ENCODE measurements around the gene EGFR. TPM values are rescaled to one million over a fixed set of nuclear protein-coding genes. Genes with fewer than 3 reads are reported as not detected.
A peak's percentile ranks its signal among the peaks of the same experiment; 100 is the strongest.

EGFR gene
- total and polyA plus RNA-seq, 4 experiments from 2014 or later: not detected

GRCh38 chr7:54995166-54995565 lies 23.7 kb upstream of the EGFR start:
- Histone ChIP-seq H3K27ac (ENCODE audit: low read depth, low read length) (no peak overlapping the region), H3K4me3 (ENCODE audit: low read length in 2 of 2) (no peak overlapping the region), H3K27me3 (ENCODE audit: insufficient read depth, low read length) (no peaks in the 10 kb centered on the region), H3K9me3 (ENCODE audit: control insufficient read depth in 1 of 2, low read length in 2 of 2) (no peaks in the 10 kb centered on the region), H3K4me1 (ENCODE audit: insufficient read depth, low read length) (peaks cover 19% of the 10 kb centered on the region), H3K36me3 (ENCODE audit: insufficient read depth, low read length) (no peaks in the 10 kb centered on the region)
- CTCF ChIA-PET (ENCODE audit: partially characterized antibody): interaction anchor here (0.6 to 0.9 kb wide), 2 partner anchors 16 to 517 kb away, joined by 3 read pairs; no protein-coding TSS in a partner anchor
- no peak for DNase-seq
- Mint-ChIP-seq H3K27ac (peak overlapping the region in 2 of 7 donors; percentile 12 to 71), H3K4me3 (peak overlapping the region in 1 of 8 donors; percentile 63), H3K4me1 (peaks cover 14 to 30% (median 21%) of the 10 kb centered on the region in 4 donors), H3K36me3 (no peaks in the 10 kb centered on the region), H3K9me3 (peaks cover 0 to 3% (median 0%) of the 10 kb centered on the region in 8 donors), H3K27me3 (peaks cover 0 to 3% of the 10 kb centered on the region in 2 donors)
- intact Hi-C loops (cut with micrococcal nuclease): no loop called here
- POLR2A ChIA-PET (ENCODE audit: partially characterized antibody): no interaction called here

- H3K4me1 Mint-ChIP-seq: peaks cover 14 to 30% (median 21%) of the 10 kb centered on the region in 4 donors
- Histone ChIP-seq H3K4me3 (ENCODE audit: low read length in 2 of 2) (no peak overlapping the region), H3K36me3 (ENCODE audit: insufficient read depth, low read length) (no peaks in the 10 kb centered on the region), H3K4me1 (ENCODE audit: insufficient read depth, low read length) (peaks cover 19% of the 10 kb centered on the region), H3K9me3 (ENCODE audit: control insufficient read depth in 1 of 2, low read length in 2 of 2) (no peaks in the 10 kb centered on the region), H3K27me3 (ENCODE audit: insufficient read depth, low read length) (no peaks in the 10 kb centered on the region), H3K27ac (ENCODE audit: low read depth, low read length) (no peak overlapping the region)
- H3K9me3 Mint-ChIP-seq: peaks cover 0 to 3% (median 0%) of the 10 kb centered on the region in 8 donors
- no peaks in the 10 kb centered on the region for H3K36me3 Mint-ChIP-seq
- peak in 4 of 5 donors; percentile 9 to 26 (median 12) for DNase-seq
- intact Hi-C loops (cut with micrococcal nuclease): no loop called here
- POLR2A ChIA-PET (ENCODE audit: partially characterized antibody): no interaction called here
- CTCF ChIA-PET (ENCODE audit: partially characterized antibody): interaction anchor here (0.6 kb wide), 1 partner anchor 517 kb away, joined by 3 read pairs; no protein-coding TSS in a partner anchor
- no peaks in the 10 kb centered on the region for H3K27me3 Mint-ChIP-seq
- peak overlapping the region in 7 of 8 donors; percentile 3 to 68 (median 59) for H3K4me3 Mint-ChIP-seq
- peak overlapping the region in 6 of 7 donors; percentile 4 to 93 (median 72) for H3K27ac Mint-ChIP-seq
Measured at GRCh38 chr7:54995610-54996363, 23.0 kb upstream of the EGFR start.

GRCh38 chr7:54996391-54996790 lies 22.4 kb upstream of the EGFR start:
- intact Hi-C loops (cut with micrococcal nuclease): no loop called here
- peak overlapping the region in 3 of 7 donors; percentile 4 to 93 (median 88) for H3K27ac Mint-ChIP-seq

GRCh38 chr7:55004579-55004978 lies 14.2 kb upstream of the EGFR start:
- Mint-ChIP-seq H3K27ac (no peak overlapping the region), H3K36me3 (no peaks in the 10 kb centered on the region), H3K4me1 (no peaks in the 10 kb centered on the region), H3K9me3 (peaks cover 0 to 3% (median 0%) of the 10 kb centered on the region in 8 donors), H3K4me3 (no peak overlapping the region), H3K27me3 (peaks cover 7 to 9% of the 10 kb centered on the region in 2 donors)
- H3K27me3 ChIP-seq (ENCODE audit: insufficient read depth, low read length): no peaks in the 10 kb centered on the region
- no peaks in the 10 kb centered on the region for H3K4me1 ChIP-seq (ENCODE audit: insufficient read depth, low read length)
- intact Hi-C loops (cut with micrococcal nuclease): no loop called here
- H3K9me3 ChIP-seq (ENCODE audit: control insufficient read depth in 1 of 2, low read length in 2 of 2): no peaks in the 10 kb centered on the region
- no peak overlapping the region for H3K4me3 ChIP-seq (ENCODE audit: low read length in 2 of 2)
- no peaks in the 10 kb centered on the region for H3K36me3 ChIP-seq (ENCODE audit: insufficient read depth, low read length)
- no peak overlapping the region for H3K27ac ChIP-seq (ENCODE audit: low read depth, low read length)
- ChIA-PET POLR2A (ENCODE audit: partially characterized antibody) (no interaction called here), CTCF (ENCODE audit: partially characterized antibody) (interaction anchor here (1.2 kb wide), 1 partner anchor 20 kb away, joined by 3 read pairs; no protein-coding TSS in a partner anchor)
- no peak for DNase-seq

More at GRCh38 chr7:54996391-54996790, 22.4 kb upstream of the EGFR start:
- Histone ChIP-seq H3K9me3 (ENCODE audit: control insufficient read depth in 1 of 2, low read length in 2 of 2) (no peaks in the 10 kb centered on the region), H3K4me1 (ENCODE audit: insufficient read depth, low read length) (peaks cover 19% of the 10 kb centered on the region), H3K36me3 (ENCODE audit: insufficient read depth, low read length) (no peaks in the 10 kb centered on the region), H3K27me3 (ENCODE audit: insufficient read depth, low read length) (no peaks in the 10 kb centered on the region), H3K27ac (ENCODE audit: low read depth, low read length) (no peak overlapping the region), H3K4me3 (ENCODE audit: low read length in 2 of 2) (no peak overlapping the region)
- H3K4me1 Mint-ChIP-seq: peaks cover 14 to 30% (median 21%) of the 10 kb centered on the region in 4 donors
- ChIA-PET CTCF (ENCODE audit: partially characterized antibody) (no interaction called here), POLR2A (ENCODE audit: partially characterized antibody) (no interaction called here)
- no peak for DNase-seq
- H3K4me3 Mint-ChIP-seq: peak overlapping the region in 2 of 8 donors; percentile 59 to 66
- no peaks in the 10 kb centered on the region for H3K36me3 Mint-ChIP-seq
- no peaks in the 10 kb centered on the region for H3K27me3 Mint-ChIP-seq
- peaks cover 0 to 3% (median 0%) of the 10 kb centered on the region in 8 donors for H3K9me3 Mint-ChIP-seq

GRCh38 chr7:55005241-55005851 lies 13.5 kb upstream of the EGFR start:
- Histone ChIP-seq H3K9me3 (ENCODE audit: control insufficient read depth in 1 of 2, low read length in 2 of 2) (no peaks in the 10 kb centered on the region), H3K27ac (ENCODE audit: low read depth, low read length) (no peak overlapping the region), H3K36me3 (ENCODE audit: insufficient read depth, low read length) (no peaks in the 10 kb centered on the region), H3K27me3 (ENCODE audit: insufficient read depth, low read length) (no peaks in the 10 kb centered on the region), H3K4me1 (ENCODE audit: insufficient read depth, low read length) (no peaks in the 10 kb centered on the region), H3K4me3 (ENCODE audit: low read length in 2 of 2) (no peak overlapping the region)
- H3K9me3 Mint-ChIP-seq: peaks cover 0 to 3% (median 0%) of the 10 kb centered on the region in 8 donors
- H3K36me3 Mint-ChIP-seq: no peaks in the 10 kb centered on the region
- peaks cover 7 to 9% of the 10 kb centered on the region in 2 donors for H3K27me3 Mint-ChIP-seq
- H3K27ac Mint-ChIP-seq: no peak overlapping the region
- no peak for DNase-seq
- no peaks in the 10 kb centered on the region for H3K4me1 Mint-ChIP-seq
- intact Hi-C loops (cut with micrococcal nuclease): no loop called here
- ChIA-PET CTCF (ENCODE audit: partially characterized antibody) (interaction anchor here (1.2 kb wide), 1 partner anchor 20 kb away, joined by 3 read pairs; no protein-coding TSS in a partner anchor), POLR2A (ENCODE audit: partially characterized antibody) (no interaction called here)
- H3K4me3 Mint-ChIP-seq: no peak overlapping the region

- ChIA-PET CTCF (ENCODE audit: partially characterized antibody) (no interaction called here), POLR2A (ENCODE audit: partially characterized antibody) (no interaction called here)
- Histone ChIP-seq H3K4me3 (ENCODE audit: low read length in 2 of 2) (no peak overlapping the region), H3K27me3 (ENCODE audit: insufficient read depth, low read length) (no peaks in the 10 kb centered on the region), H3K27ac (ENCODE audit: low read depth, low read length) (no peak overlapping the region), H3K4me1 (ENCODE audit: insufficient read depth, low read length) (no peaks in the 10 kb centered on the region), H3K9me3 (ENCODE audit: control insufficient read depth in 1 of 2, low read length in 2 of 2) (no peaks in the 10 kb centered on the region), H3K36me3 (ENCODE audit: insufficient read depth, low read length) (no peaks in the 10 kb centered on the region)
- Mint-ChIP-seq H3K9me3 (peaks cover 0 to 3% (median 0%) of the 10 kb centered on the region in 8 donors), H3K27me3 (peaks cover 7 to 9% of the 10 kb centered on the region in 2 donors), H3K4me1 (no peaks in the 10 kb centered on the region), H3K27ac (no peak overlapping the region), H3K36me3 (no peaks in the 10 kb centered on the region), H3K4me3 (no peak overlapping the region)
- intact Hi-C loops (cut with micrococcal nuclease): no loop called here
- DNase-seq: no peak
Measured at GRCh38 chr7:55006499-55006898, 12.3 kb upstream of the EGFR start.

GRCh38 chr7:55013851-55014250 lies 5.0 kb upstream of the EGFR start:
- peaks cover 0 to 4% (median 2%) of the 10 kb centered on the region in 8 donors for H3K9me3 Mint-ChIP-seq
- no peak overlapping the region for H3K27ac Mint-ChIP-seq
- DNase-seq: no peak
- CTCF ChIA-PET (ENCODE audit: partially characterized antibody): no interaction called here
- intact Hi-C loops (cut with micrococcal nuclease): no loop called here
- Histone ChIP-seq H3K4me1 (ENCODE audit: insufficient read depth, low read length) (no peaks in the 10 kb centered on the region), H3K36me3 (ENCODE audit: insufficient read depth, low read length) (no peaks in the 10 kb centered on the region), H3K9me3 (ENCODE audit: control insufficient read depth in 1 of 2, low read length in 2 of 2) (no peaks in the 10 kb centered on the region), H3K4me3 (ENCODE audit: low read length in 2 of 2) (no peak overlapping the region), H3K27ac (ENCODE audit: low read depth, low read length) (no peak overlapping the region), H3K27me3 (ENCODE audit: insufficient read depth, low read length) (peaks cover 5% of the 10 kb centered on the region)
- H3K4me3 Mint-ChIP-seq: no peak overlapping the region
- no peaks in the 10 kb centered on the region for H3K36me3 Mint-ChIP-seq
- H3K27me3 Mint-ChIP-seq: peaks cover 20 to 24% of the 10 kb centered on the region in 2 donors
- POLR2A ChIA-PET (ENCODE audit: partially characterized antibody): no interaction called here
- H3K4me1 Mint-ChIP-seq: no peaks in the 10 kb centered on the region

All from CD4-positive, alpha-beta memory T cell (primary cell).